Thyroid gland (tissue), 4 donors: ENCODE measurements around the gene NEK6.

Source experiments
- POLR2A ChIP-seq, 2 donors: fragments of 450-650 bp; IDR thresholded peaks; one replicate each; pipeline ENCODE4 v1.6.1; 2017; ENCODE audit warnings: antibody characterized with exemption in 2 of 2, mild to moderate bottlenecking in 2 of 2, moderate library complexity in 1 of 2
- TF ChIP-seq, protein P1 (sequence below), 6 experiments: fragments of 200-600 bp in 3 of 6; fragments of 450-650 bp in 3 of 6; sonication (generic) in 3 of 6; IDR thresholded peaks; one replicate each; pipeline ENCODE4 v1.5.1; 2016 to 2019; ENCODE audit warnings: antibody characterized with exemption in 6 of 6, mild to moderate bottlenecking in 2 of 6, inconsistent platforms in 1 of 6, moderate library complexity in 1 of 6

DNA sequence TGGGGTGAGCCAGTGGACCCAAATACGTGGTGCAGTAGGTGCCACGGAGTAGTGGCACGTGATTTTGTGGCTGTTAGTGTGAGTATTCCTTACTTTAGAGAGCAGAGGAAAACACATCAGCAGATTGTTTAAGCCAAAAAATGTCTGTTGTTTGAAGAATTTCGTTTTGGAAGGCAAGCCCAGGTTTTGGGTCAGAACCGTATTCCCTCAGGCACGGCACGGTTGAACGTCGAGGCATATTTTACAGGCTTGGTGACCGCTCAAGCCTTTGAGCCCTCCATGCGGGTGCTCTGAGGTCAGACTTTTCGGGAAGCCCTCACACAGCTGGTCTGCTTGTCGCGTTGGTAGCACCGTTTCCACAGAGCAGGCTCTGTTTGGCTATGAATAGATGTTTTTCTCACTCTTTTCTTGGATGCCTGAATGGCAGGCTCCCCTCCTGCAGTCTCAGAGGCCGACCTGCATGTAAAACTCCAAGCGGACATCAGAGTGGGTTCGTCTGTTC, 27.2 kb downstream of the NEK6 start:
- TF ChIP-seq, protein P1, sequence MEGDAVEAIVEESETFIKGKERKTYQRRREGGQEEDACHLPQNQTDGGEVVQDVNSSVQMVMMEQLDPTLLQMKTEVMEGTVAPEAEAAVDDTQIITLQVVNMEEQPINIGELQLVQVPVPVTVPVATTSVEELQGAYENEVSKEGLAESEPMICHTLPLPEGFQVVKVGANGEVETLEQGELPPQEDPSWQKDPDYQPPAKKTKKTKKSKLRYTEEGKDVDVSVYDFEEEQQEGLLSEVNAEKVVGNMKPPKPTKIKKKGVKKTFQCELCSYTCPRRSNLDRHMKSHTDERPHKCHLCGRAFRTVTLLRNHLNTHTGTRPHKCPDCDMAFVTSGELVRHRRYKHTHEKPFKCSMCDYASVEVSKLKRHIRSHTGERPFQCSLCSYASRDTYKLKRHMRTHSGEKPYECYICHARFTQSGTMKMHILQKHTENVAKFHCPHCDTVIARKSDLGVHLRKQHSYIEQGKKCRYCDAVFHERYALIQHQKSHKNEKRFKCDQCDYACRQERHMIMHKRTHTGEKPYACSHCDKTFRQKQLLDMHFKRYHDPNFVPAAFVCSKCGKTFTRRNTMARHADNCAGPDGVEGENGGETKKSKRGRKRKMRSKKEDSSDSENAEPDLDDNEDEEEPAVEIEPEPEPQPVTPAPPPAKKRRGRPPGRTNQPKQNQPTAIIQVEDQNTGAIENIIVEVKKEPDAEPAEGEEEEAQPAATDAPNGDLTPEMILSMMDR (IDR thresholded peaks at IDR 0.05), result no peak
- no peak for TF ChIP-seq POLR2A (IDR thresholded peaks at IDR 0.05)
